Right lobe of liver (tissue), 4 donors: ENCODE measurements around the gene SMPD1.

Source experiments
- POLR2A ChIP-seq: fragments of 450-650 bp; IDR thresholded peaks from one replicate; pipeline ENCODE4 v1.6.1; 2017; ENCODE audit warnings: antibody characterized with exemption, mild to moderate bottlenecking
- TF ChIP-seq, protein P1 (sequence below), 4 donors: fragments of 200-600 bp in 3 of 4; fragments of 450-650 bp in 1 of 4; IDR thresholded peaks; one replicate each; pipeline versions ENCODE4 v1.5.1 to v1.8.0; 2016 to 2022; ENCODE audit warnings: antibody characterized with exemption in 4 of 4, mild to moderate bottlenecking in 2 of 4
- donor health status: DM: no; HTN: no; CAD: no.
- donor health status: DM: no; HTN: no; CAD: no.
- donor health status: DM: no; HTN: yes; CAD: no.

DNA sequence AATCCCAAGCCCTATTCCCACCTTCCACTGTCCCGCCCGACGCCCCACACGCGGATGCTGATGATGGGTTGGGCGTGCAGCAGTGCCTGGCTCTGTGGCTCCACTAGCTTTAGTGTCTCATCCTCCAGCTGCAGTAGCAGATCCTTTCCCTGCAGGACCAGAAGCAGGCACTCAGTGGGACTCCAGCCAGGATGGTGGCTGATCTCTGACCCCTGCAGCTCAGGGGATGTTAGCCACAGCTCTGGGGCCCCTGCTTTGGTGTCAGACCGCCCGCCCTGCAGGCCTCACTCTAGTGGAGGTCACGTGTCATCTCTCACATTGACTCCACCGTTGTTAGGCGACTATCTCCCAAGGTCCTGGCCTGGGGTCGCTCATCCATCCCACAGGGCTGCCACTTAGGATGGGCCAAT is 11.8 kb downstream of the SMPD1 start:
- TF ChIP-seq POLR2A = no peak
- TF ChIP-seq, protein P1, sequence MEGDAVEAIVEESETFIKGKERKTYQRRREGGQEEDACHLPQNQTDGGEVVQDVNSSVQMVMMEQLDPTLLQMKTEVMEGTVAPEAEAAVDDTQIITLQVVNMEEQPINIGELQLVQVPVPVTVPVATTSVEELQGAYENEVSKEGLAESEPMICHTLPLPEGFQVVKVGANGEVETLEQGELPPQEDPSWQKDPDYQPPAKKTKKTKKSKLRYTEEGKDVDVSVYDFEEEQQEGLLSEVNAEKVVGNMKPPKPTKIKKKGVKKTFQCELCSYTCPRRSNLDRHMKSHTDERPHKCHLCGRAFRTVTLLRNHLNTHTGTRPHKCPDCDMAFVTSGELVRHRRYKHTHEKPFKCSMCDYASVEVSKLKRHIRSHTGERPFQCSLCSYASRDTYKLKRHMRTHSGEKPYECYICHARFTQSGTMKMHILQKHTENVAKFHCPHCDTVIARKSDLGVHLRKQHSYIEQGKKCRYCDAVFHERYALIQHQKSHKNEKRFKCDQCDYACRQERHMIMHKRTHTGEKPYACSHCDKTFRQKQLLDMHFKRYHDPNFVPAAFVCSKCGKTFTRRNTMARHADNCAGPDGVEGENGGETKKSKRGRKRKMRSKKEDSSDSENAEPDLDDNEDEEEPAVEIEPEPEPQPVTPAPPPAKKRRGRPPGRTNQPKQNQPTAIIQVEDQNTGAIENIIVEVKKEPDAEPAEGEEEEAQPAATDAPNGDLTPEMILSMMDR (IDR thresholded peaks at IDR 0.05) = no peak
